Neural crest cell (in vitro differentiated cells): ENCODE measurements around the gene USB1. TPM values are rescaled to one million over a fixed set of nuclear protein-coding genes. Genes with fewer than 3 reads are reported as not detected.

Experiments
- DNase-seq: peaks from one replicate; pipeline ENCODE4 v3.0.0; 2021; ENCODE audit warnings: low read depth, mixed read lengths, low spot score
- H3K27ac Mint-ChIP-seq: one replicate; pipeline ENCODE4 v1.8.0; 2021; ENCODE audit warnings: mild to moderate bottlenecking, mixed read lengths; ENCODE audit not compliant: unreplicated experiment
- H3K27me3 Mint-ChIP-seq: 2 replicates; pipeline ENCODE4 v1.8.0; 2021; ENCODE audit warnings: low read depth, mild to moderate bottlenecking, mixed read lengths
- H3K36me3 Mint-ChIP-seq: 2 replicates; pipeline ENCODE4 v1.8.0; 2021; ENCODE audit warnings: low read depth, mild to moderate bottlenecking, mixed read lengths
- H3K4me1 Mint-ChIP-seq: 2 replicates; pipeline ENCODE4 v1.8.0; 2021; ENCODE audit warnings: mixed read lengths
- H3K4me3 Mint-ChIP-seq: one replicate; pipeline ENCODE4 v1.8.0; 2021; ENCODE audit warnings: mild to moderate bottlenecking, mixed read lengths
- H3K9me3 Mint-ChIP-seq: 2 replicates; pipeline ENCODE4 v1.8.0; 2021; ENCODE audit warnings: mixed read lengths
- CTCF ChIP-seq: fragments of 200-600 bp; sonication (generic); conservative IDR thresholded peaks from 2 replicates; pipeline ENCODE4 v1.5.0; 2021; ENCODE audit warnings: antibody characterized with exemption, mild to moderate bottlenecking
- long read RNA-seq: library from polyadenylated mRNA; unstranded; transcript quantifications from one replicate; pipeline ENCODE4 v2.0.0, GENCODE V29; 2020
- total RNA-seq: library from RNA; stranded (reverse); gene quantifications from 2 replicates; pipeline ENCODE4 v1.2.1, GENCODE V29; 2021

The USB1 gene
- 74.8 and 77.5 TPM in 2 replicates for total RNA-seq
- long read RNA-seq, partial matches to known transcripts, result 1 of 7 reads
- long read RNA-seq, other reads (novel, unspliced or antisense), result 1 of 7 reads

DNA sequence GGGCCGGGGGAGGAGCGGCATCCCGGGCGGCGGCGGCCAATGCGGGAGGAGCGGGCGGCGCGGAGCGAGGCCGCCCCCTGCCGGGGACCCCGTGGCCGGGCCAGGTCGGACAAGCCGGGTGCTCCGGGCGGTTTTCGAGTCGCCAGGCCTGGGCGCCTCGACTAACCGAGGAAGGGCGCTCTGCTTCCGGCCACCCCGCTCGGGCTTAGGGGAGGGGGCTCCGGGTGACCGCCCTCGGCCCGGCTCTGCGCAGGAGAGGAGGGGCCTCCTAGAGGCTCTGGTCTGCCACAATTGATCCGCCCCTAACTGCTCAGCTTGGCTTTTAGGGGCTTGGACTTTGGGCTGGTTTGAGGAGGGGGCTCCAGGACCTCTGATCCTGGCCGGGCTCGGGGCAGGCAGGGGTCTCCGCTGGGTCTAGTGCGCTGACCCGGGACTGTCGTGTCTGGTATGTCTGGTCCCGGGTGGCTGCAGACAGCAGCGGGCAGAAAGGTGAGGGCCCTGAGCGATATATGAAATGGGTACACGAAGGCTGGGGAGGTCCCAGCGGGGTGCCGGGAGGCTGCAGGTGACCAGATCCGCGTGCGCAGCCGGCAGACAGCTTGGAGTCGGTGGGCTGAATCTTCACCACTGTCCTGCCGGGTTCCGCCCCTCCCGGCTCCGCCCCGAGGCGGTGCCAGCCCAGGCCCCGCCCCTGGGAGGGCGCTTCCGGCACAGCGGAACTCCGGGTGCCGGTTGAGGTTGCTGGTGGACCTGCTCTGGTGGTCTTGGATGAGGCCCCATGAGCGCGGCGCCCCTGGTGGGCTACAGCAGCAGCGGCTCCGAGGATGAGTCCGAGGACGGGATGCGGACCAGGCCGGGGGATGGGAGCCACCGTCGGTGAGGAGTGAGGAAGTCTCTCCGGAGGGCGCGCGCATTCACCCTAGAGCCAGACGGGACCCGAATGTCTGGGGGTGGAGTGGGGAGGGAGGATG is at the start of gene USB1:
TSS of gene USB1 (plus strand) at position 702 of the 971 bp plus-strand sequence. CDS start at position 779, 77 bp downstream.
- H3K27ac Mint-ChIP-seq, result peak within 1 kb of the TSS; percentile 96
- H3K4me1 Mint-ChIP-seq, result peaks cover 32% of the 10 kb centered on the region
- no peaks in the 10 kb centered on the region for H3K9me3 Mint-ChIP-seq
- H3K4me3 Mint-ChIP-seq, result peak within 1 kb of the TSS; percentile 94
- TF ChIP-seq CTCF, result peak; percentile 79
- no peaks in the 10 kb centered on the region for H3K27me3 Mint-ChIP-seq
- H3K36me3 Mint-ChIP-seq, result peaks cover 3% of the 10 kb centered on the region
- DNase-seq, result peak; percentile 85

DNA sequence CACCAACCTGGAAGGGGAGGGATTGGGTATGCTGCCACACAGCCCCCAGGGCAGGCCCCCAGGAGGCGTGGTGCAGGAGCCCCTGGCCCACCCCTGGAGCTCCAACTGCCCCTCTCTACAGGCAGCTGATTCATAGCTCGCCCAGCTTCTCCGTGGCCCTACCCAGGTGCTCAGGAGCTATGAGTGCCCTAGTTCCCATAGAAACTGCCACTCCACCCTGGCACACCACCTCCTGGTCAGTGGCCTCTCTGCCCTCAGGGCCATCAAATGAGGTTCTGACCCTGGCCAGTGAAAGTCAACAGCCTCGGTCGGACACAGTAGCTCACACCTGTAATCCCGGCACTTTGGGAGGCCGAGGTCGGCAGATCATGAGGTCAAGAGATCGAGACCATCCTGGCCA is 48.3 kb upstream of the USB1 start:
- no peaks in the 10 kb centered on the region for H3K27me3 Mint-ChIP-seq
- H3K36me3 Mint-ChIP-seq, result no peaks in the 10 kb centered on the region
- H3K4me1 Mint-ChIP-seq, result no peaks in the 10 kb centered on the region
- no peaks in the 10 kb centered on the region for H3K9me3 Mint-ChIP-seq
- no peak for DNase-seq
- H3K27ac Mint-ChIP-seq, result no peak overlapping the region
- TF ChIP-seq CTCF, result no peak
- H3K4me3 Mint-ChIP-seq, result no peak overlapping the region

GRCh38 chr16:57953857-57954256 is 47.4 kb upstream of the USB1 start:
- TF ChIP-seq CTCF, result no peak
- no peak overlapping the region for H3K4me3 Mint-ChIP-seq

GRCh38 chr16:57955572-57956188 is 45.5 kb upstream of the USB1 start:
- no peak for DNase-seq
- Mint-ChIP-seq H3K27me3 (no peaks in the 10 kb centered on the region), H3K27ac (no peak overlapping the region), H3K9me3 (no peaks in the 10 kb centered on the region), H3K4me3 (no peak overlapping the region), H3K36me3 (no peaks in the 10 kb centered on the region), H3K4me1 (no peaks in the 10 kb centered on the region)
- TF ChIP-seq CTCF, result no peak

More at GRCh38 chr16:57953857-57954256, 47.4 kb upstream of the USB1 start:
- no peaks in the 10 kb centered on the region for H3K36me3 Mint-ChIP-seq
- DNase-seq, result no peak
- no peaks in the 10 kb centered on the region for H3K9me3 Mint-ChIP-seq
- H3K27me3 Mint-ChIP-seq, result no peaks in the 10 kb centered on the region
- no peak overlapping the region for H3K27ac Mint-ChIP-seq
- H3K4me1 Mint-ChIP-seq, result no peaks in the 10 kb centered on the region

DNA sequence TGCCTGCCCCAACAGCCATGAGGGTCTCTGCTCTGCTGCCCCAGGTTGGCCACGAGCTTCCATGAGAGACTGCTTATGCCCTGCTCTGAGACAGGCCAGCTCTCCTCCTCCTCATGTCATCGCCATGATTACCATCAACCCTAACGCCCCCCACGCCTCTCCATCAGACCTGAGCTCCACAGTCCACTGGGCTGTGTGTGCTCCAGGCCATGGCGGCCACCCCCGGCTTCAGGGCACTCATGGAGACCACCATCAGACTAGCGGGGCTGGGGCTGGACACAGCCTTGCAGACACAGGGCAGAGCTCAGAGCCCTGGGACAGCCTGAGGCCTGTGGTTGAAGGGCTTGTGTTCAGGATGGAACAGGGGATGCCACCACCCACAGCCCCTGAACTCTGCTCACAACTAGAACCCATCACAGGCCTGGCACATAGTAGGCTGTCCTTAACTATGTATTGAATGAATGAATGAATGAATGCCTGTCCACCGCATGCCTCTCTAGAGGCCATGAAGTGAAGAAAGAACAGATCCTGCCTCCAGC is 44.9 kb upstream of the USB1 start:
- H3K4me1 Mint-ChIP-seq, result no peaks in the 10 kb centered on the region
- H3K4me3 Mint-ChIP-seq, result no peak overlapping the region
- DNase-seq, result no peak
- no peak overlapping the region for H3K27ac Mint-ChIP-seq
- no peaks in the 10 kb centered on the region for H3K9me3 Mint-ChIP-seq
- no peak for TF ChIP-seq CTCF
- H3K27me3 Mint-ChIP-seq, result no peaks in the 10 kb centered on the region
- H3K36me3 Mint-ChIP-seq, result no peaks in the 10 kb centered on the region
